Epithelial cell of esophagus (primary cell): ENCODE measurements around the gene ATP2C1.

ENCODE experiments used
- DNase-seq: peaks from one replicate; pipeline ENCODE4 v3.0.0; 2010; ENCODE audit warnings: low read depth
- H3K4me3 ChIP-seq: 2 replicates; pipeline ENCODE4 v1.5.1; 2011; ENCODE audit warnings: mild to moderate bottlenecking, low read length, control low read depth
- TF ChIP-seq, protein P1 (sequence below): IDR thresholded peaks from 2 replicates; pipeline ENCODE4 v1.5.1; 2011; ENCODE audit warnings: low read depth, mild to moderate bottlenecking, low read length, control low read depth, inconsistent platforms; ENCODE audit not compliant: insufficient read depth; ENCODE audit errors: missing control alignments

ATP2C1 gene

DNA sequence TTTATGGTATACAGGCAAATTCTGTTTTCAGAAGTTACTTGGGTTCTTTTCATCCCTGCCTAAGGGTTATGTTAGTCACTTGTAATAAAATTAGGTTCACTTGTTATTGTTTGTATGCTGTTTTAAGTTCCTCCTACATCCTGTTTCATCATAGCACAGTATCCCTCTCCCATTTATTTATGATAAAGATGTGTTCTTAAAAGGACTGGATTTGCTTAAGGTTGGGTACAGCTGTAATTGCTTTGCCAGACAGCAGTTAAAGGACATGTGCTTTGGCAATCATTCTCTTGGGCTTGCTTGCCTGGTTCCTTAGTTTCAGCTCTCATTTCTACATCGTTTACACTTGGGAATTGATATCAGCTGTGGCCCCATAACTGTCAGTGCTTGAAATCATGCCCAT, 11.7 kb downstream of the ATP2C1 start:
- TF ChIP-seq, protein P1, sequence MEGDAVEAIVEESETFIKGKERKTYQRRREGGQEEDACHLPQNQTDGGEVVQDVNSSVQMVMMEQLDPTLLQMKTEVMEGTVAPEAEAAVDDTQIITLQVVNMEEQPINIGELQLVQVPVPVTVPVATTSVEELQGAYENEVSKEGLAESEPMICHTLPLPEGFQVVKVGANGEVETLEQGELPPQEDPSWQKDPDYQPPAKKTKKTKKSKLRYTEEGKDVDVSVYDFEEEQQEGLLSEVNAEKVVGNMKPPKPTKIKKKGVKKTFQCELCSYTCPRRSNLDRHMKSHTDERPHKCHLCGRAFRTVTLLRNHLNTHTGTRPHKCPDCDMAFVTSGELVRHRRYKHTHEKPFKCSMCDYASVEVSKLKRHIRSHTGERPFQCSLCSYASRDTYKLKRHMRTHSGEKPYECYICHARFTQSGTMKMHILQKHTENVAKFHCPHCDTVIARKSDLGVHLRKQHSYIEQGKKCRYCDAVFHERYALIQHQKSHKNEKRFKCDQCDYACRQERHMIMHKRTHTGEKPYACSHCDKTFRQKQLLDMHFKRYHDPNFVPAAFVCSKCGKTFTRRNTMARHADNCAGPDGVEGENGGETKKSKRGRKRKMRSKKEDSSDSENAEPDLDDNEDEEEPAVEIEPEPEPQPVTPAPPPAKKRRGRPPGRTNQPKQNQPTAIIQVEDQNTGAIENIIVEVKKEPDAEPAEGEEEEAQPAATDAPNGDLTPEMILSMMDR = no peak
- peak; percentile 41 for DNase-seq
- H3K4me3 ChIP-seq = no peak overlapping the region

DNA sequence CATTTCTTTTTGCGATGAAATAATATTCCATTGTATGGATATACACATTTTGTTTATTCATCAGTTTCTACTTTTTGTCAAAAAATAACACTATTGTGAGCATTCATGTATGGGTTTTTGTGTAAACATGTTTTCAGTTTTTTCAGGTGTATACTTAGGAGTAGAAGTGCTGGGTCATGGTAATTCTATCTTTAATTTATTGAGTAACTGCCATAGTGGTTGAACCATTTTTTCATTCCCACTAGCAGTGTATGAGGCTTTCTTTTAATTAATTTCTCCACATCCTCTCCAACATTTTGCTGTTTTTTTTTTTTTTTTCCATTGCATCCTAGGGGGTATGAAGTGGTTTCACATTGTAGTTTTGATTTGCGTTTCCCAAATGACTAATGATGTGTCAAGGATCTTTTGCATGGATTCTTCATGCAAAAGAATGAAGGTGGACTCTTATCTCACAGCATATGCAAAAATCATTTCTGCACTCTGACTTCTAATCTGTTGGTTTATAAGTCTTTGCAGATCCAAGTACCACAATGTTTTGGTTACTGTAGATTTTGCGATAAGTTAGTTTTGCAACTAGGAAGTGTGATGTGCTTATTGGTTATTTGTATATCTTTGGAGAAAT, 12.6 kb downstream of the ATP2C1 start:
- DNase-seq = peak; percentile 61
- TF ChIP-seq, protein P1 = no peak
- H3K4me3 ChIP-seq = no peak overlapping the region

DNA sequence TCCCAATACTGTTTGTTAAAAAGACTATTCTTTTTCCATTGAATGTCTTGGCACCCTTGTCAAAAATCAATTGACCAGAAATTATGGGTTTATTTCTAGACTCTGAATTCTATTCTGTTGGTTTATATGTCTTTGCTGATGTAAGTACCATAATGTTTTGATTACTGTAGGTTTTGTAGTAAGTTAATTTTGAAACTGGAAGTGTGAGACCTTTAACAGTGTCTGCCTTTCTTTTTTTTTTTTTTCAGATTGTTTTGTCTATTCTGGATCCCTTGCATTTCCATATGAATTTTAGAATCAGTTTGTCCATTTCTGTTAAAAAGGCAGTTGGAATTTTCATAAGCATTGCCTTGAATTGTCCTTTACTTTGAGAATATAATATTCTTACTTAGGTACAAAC, 13.6 kb downstream of the ATP2C1 start:
- TF ChIP-seq, protein P1 = no peak
- DNase-seq = no peak
- H3K4me3 ChIP-seq = no peak overlapping the region

DNA sequence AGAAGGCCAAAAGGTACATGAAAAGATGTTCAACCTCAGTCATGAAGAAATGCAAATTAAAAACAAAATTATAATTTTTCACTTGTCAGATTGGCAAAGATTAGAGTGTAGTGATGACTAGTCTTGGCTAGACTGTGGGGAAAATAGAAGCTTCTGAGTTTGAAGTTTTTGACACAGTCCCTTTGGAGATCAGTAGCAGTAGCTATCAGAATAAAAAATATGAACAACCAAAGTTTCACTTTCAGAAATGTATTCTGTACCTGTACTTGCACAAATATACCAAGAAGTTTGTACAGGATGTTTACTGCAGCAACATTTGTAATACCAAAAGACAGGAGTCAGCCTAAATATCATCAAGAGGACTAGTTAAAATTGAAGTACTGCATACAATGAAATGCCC, 14.1 kb downstream of the ATP2C1 start:
- no peak overlapping the region for H3K4me3 ChIP-seq
- TF ChIP-seq, protein P1 = no peak
- no peak for DNase-seq

DNA sequence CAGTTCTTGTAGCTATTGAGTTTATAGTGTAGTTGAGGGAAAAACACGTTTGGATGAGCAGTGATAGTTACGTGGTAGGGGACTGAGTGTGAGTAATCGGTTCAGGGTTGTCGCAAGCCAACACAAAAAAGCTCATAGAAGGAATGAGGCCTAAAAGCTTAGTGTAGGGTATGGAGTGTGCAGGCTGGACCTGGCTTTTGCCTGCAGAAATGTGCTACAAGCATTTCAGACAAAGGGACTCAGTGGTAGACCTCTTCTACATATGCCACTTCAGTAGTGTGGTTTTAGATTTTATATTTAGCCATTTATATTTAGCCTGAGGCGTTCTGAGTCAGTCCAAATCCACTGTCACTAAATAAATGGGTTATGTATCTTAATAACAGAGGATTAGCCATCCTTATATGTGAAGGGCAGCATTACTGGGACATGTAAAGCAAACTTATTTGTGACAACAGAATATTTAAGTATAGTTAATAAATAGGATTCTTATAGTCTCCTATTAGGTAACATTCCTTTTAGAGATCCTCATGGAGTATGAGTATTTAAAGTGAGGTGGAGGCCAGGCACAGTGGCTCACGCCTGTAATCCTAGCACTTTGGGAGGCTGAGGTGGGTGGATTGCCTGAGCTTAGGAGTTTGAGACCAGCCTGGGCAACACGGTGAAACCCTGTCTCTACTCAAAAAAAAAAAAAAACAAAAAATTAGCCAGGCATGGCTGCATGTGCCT, 21.8 kb downstream of the ATP2C1 start:
- peak; percentile 34 for DNase-seq
- no peak overlapping the region for H3K4me3 ChIP-seq
- TF ChIP-seq, protein P1 = no peak

DNA sequence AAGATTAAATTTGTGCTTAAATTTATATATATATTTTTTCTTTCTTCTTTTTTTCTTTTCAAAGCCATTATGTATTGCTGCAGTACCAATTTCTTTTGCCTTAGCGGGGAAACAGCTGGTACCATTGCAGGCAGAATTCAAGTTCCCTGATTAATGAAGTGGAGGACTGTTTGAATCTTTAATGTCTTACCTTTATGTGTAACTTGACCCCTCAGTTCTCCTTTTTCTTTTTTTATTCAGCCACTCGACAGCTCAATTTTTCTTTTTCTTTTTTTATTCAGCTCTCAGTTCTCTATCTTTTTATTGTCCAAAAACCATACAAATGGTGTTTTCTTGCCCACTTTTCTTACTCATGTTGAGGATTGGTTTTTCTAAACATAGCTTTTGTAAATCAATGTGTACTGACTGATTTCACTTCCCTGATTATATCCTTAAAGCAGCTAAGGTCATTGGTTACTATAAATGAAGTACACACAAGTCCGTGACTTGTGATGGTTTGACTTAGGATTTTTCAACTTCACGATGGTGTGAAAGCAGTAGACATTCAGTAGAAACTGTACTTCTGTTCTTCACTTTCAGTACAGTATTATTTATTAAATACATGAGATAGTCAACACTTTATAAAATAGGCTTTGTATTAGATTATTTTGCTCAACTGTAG, 22.8 kb downstream of the ATP2C1 start:
- no peak overlapping the region for H3K4me3 ChIP-seq
- no peak for DNase-seq
- TF ChIP-seq, protein P1 = no peak
